Measurements from ENCODE around the gene PDE4D. TPM values are rescaled to one million over a fixed set of nuclear protein-coding genes. Genes with fewer than 3 reads are reported as not detected.

The PDE4D gene
- polyA plus RNA-seq, 1 donor (not counting 4 experiments of a cell fraction or from before 2014, with no cell fraction given), result 3.6 TPM

DNA sequence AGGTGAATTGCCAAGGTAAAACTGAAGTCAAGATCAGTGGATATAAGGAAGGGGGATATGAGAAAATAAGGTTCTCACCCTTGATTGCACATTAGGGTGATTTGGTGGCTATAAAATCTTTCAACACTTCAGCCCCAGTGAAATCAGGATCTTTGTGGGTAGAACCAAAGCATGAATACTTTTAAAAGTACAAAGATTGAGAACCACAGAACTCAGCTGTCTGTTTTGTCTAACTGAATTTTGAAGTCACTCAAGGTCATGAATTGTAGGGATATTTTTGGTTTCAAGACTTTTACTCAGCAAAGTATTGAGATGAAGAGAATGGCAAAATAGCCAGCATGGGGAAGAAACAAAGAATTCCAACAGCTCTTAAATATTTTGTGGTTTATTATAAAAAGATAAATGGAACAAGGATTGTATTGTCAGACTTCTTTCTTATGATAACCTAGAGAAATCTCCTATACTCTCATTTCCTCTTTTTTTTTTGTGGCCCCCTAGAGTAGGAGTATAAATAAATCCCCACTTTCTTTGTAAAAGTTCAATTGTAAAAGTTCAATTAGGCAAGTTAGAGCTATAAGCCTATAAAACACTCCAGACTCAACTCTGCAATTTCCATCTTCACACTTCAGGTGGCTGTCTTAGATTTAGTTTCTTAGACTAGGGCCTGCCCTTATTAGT, 272.9 kb downstream of the PDE4D start:
- Histone ChIP-seq H2AFZ (ENCODE audit: control insufficient read depth, low read length) (no peak overlapping the region), H3K79me2 (ENCODE audit: control insufficient read depth, insufficient read depth, low read length) (no peaks in the 10 kb centered on the region), H3K9me3 (ENCODE audit: control insufficient read depth, low read depth, low read length) (no peaks in the 10 kb centered on the region), H3K9me1 (ENCODE audit: control insufficient read depth, extremely low read depth, insufficient read depth, low read length) (no peaks in the 10 kb centered on the region), H3K9ac (ENCODE audit: control insufficient read depth, extremely low read depth, insufficient read depth, low read length) (no peak overlapping the region), H3K36me3 (ENCODE audit: control insufficient read depth in 2 of 2, extremely low read depth in 1 of 2, insufficient read depth in 2 of 2, low read length in 2 of 2) (no peaks in the 10 kb centered on the region), H3K4me1 (ENCODE audit: control insufficient read depth, extremely low read depth, insufficient read depth, low read length) (no peaks in the 10 kb centered on the region), H3K27me3 (ENCODE audit: control insufficient read depth, extremely low read depth, insufficient read depth, low read length) (no peaks in the 10 kb centered on the region), H4K20me1 (ENCODE audit: control insufficient read depth, extremely low read depth, insufficient read depth, low read length) (no peaks in the 10 kb centered on the region), H3K27ac (ENCODE audit: control insufficient read depth, insufficient read depth, low read length) (no peak overlapping the region), H3K4me3 (ENCODE audit: control insufficient read depth in 2 of 3, extremely low read depth in 1 of 3, insufficient read depth in 2 of 3, low read depth in 1 of 3, low read length in 3 of 3) (no peak overlapping the region), H3K4me2 (ENCODE audit: control insufficient read depth, extremely low read depth, insufficient read depth, low read depth, low read length) (no peak overlapping the region)
- TF ChIP-seq EZH2 (IDR thresholded peaks at IDR 0.05; ENCODE audit: low read length), result no peak
- TF ChIP-seq, protein P1, sequence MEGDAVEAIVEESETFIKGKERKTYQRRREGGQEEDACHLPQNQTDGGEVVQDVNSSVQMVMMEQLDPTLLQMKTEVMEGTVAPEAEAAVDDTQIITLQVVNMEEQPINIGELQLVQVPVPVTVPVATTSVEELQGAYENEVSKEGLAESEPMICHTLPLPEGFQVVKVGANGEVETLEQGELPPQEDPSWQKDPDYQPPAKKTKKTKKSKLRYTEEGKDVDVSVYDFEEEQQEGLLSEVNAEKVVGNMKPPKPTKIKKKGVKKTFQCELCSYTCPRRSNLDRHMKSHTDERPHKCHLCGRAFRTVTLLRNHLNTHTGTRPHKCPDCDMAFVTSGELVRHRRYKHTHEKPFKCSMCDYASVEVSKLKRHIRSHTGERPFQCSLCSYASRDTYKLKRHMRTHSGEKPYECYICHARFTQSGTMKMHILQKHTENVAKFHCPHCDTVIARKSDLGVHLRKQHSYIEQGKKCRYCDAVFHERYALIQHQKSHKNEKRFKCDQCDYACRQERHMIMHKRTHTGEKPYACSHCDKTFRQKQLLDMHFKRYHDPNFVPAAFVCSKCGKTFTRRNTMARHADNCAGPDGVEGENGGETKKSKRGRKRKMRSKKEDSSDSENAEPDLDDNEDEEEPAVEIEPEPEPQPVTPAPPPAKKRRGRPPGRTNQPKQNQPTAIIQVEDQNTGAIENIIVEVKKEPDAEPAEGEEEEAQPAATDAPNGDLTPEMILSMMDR (optimal IDR thresholded peaks at IDR 0.05 in 1 of 3, IDR thresholded peaks at IDR 0.05 in 1 of 3, conservative IDR thresholded peaks at IDR 0.05 in 1 of 3; ENCODE audit: extremely low read depth in 1 of 3, insufficient read depth in 2 of 3, low read length in 3 of 3), result no peak
- dilution Hi-C loops (cut with MboI; ENCODE audit: extremely low pct_ligation_motif_present, low sequenced_read_pairs), result no loop called here
- no peak for DNase-seq (ENCODE audit: low read depth, low spot score)
- FAIRE-seq, result no peak

DNA sequence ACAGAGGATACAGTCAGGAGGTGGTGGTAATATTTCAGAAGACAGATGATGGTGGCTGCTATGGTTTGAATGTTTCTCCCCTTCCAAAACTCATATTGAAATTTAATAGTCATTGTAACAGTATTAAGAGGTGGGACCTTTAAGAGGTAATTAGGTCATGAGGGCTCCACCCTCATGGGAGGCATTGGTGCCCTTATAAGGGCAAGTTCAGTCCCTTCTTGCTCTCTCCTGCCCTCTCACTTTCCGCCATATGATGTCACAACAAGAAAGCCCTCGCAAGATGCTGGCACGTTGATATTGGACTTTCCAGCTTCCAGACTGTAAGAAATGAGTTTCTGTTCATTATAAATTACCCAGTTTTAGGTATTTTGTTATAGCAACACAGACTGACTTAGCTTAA, 274.9 kb downstream of the PDE4D start:
- Histone ChIP-seq H3K4me2 (ENCODE audit: control insufficient read depth, extremely low read depth, insufficient read depth, low read depth, low read length) (no peak overlapping the region), H3K36me3 (ENCODE audit: control insufficient read depth in 2 of 2, extremely low read depth in 1 of 2, insufficient read depth in 2 of 2, low read length in 2 of 2) (no peaks in the 10 kb centered on the region), H2AFZ (ENCODE audit: control insufficient read depth, low read length) (no peak overlapping the region), H3K9me3 (ENCODE audit: control insufficient read depth, low read depth, low read length) (no peaks in the 10 kb centered on the region), H3K4me3 (ENCODE audit: control insufficient read depth in 2 of 3, extremely low read depth in 1 of 3, insufficient read depth in 2 of 3, low read depth in 1 of 3, low read length in 3 of 3) (no peak overlapping the region), H3K4me1 (ENCODE audit: control insufficient read depth, extremely low read depth, insufficient read depth, low read length) (no peaks in the 10 kb centered on the region), H3K9ac (ENCODE audit: control insufficient read depth, extremely low read depth, insufficient read depth, low read length) (no peak overlapping the region), H3K27ac (ENCODE audit: control insufficient read depth, insufficient read depth, low read length) (no peak overlapping the region), H3K79me2 (ENCODE audit: control insufficient read depth, insufficient read depth, low read length) (no peaks in the 10 kb centered on the region), H4K20me1 (ENCODE audit: control insufficient read depth, extremely low read depth, insufficient read depth, low read length) (no peaks in the 10 kb centered on the region), H3K9me1 (ENCODE audit: control insufficient read depth, extremely low read depth, insufficient read depth, low read length) (no peaks in the 10 kb centered on the region), H3K27me3 (ENCODE audit: control insufficient read depth, extremely low read depth, insufficient read depth, low read length) (no peaks in the 10 kb centered on the region)
- TF ChIP-seq, protein P1 (optimal IDR thresholded peaks at IDR 0.05 in 1 of 3, IDR thresholded peaks at IDR 0.05 in 1 of 3, conservative IDR thresholded peaks at IDR 0.05 in 1 of 3; ENCODE audit: extremely low read depth in 1 of 3, insufficient read depth in 2 of 3, low read length in 3 of 3), result no peak
- no peak for TF ChIP-seq EZH2 (IDR thresholded peaks at IDR 0.05; ENCODE audit: low read length)
- FAIRE-seq, result no peak
- no peak for DNase-seq (ENCODE audit: low read depth, low spot score)
- dilution Hi-C loops (cut with MboI; ENCODE audit: extremely low pct_ligation_motif_present, low sequenced_read_pairs), result no loop called here
